Stimulated activated CD4-positive, alpha-beta T cell treated with anti-CD3 and anti-CD28 coated beads, TNF-alpha, amount 100 ng/mL, for 48 hours (primary cell): ENCODE data around the gene DSC1.
"Not testable (repeated sequence)": the region's sequence is repeated elsewhere in the genome, so short reads cannot be mapped to it uniquely, and the experiment has no call there.

Source experiments
- DNase-seq, 3 donors: peaks; one replicate each; pipeline ENCODE4 v3.0.0-alpha.2; 2020; ENCODE audit warnings: low read depth in 3 of 3

DSC1 gene

GRCh38 chr18:31171144-31171839 is 8.6 kb upstream of the DSC1 start:
- no peak for DNase-seq

- DNase-seq = no peak
These were observed 7.7 kb upstream of the DSC1 start for GRCh38 chr18:31170335-31170734.

GRCh38 chr18:31162419-31162793 is 250 bp downstream of the DSC1 start:
- DNase-seq = no peak

GRCh38 chr18:31161757-31162418 is 768 bp downstream of the DSC1 start:
- DNase-seq = no peak

GRCh38 chr18:31156821-31157763 is 5.6 kb downstream of the DSC1 start:
- no peak for DNase-seq

DNA sequence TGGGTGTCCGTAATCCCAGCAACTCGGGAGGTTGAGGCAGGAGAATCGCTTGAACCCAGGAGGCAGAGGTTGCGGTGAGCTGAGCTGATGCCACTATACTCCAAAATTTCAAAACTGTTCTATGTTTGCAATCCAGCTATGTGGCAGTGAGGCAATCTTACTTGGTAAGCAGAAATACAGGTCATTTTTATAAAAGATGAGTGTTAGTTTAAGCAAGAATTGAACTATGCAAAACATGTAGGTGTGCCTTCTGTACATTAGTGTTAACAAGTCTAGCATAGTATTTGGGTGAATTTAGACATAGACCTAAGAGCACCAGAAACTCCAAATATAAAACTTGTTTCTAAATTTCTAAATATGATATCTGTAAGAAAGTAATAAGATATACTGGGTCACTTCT is 7.2 kb downstream of the DSC1 start:
- no peak for DNase-seq

- no peak for DNase-seq
These were observed 8.5 kb downstream of the DSC1 start for GRCh38 chr18:31154181-31154580.

DNA sequence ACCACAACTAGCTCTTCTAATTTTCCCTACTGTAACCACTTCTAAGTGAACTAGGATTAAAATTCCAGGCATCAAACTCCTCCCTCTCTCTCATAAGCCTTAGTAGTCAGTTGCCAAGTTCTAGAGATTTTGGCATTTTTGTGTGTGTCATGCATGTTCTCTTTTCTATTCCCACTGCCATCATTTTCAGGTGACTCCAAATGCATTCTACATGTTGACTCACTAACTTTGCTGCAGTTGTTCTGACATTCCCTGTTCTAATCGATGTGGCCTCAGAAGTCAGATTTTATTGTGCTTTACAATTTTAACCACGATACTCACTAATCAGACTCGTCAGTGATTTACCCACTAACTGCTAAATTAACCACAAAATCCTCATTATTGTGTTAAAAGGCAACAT is 13.3 kb downstream of the DSC1 start:
- no peak for DNase-seq

- no peak for DNase-seq
These were observed 14.1 kb downstream of the DSC1 start for GRCh38 chr18:31148600-31148999.

DNA sequence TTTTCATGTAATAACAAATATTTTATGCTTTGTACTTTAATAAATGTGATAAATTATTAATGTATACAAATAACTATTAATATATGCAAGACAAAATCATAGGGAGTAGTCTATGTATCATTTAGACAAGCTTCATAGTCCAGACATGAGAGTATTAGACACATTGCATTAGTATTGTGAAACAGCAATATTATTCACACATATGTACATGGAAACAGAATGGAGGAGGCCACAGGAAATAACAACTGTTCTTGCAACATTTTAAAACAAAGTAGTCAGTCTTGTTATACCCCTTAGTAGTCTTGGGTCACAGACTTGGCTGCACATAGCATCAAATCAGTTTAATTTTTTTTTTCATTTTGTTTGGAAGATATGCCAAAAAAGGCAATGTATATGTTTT is 15.8 kb downstream of the DSC1 start:
- no peak for DNase-seq

DNA sequence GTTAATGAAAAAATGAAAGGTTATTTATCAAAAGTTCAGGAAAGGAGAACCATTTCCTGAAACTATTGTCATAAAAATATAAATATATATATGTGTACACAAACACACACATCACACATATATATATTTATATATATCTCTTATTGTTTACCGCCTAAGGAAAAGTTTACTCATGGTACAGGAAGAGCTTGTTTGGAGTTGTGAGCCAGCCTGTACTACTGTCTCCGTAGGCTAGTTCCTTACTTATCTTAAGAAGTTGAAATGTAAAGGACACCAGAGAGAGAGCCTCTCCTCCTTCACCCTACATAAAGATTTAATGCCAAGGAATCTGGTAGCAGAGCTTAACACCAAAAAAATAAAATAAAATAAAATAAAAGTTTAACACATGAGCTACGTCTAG is 19.6 kb downstream of the DSC1 start:
- DNase-seq = no peak

- DNase-seq = no peak
These were observed 23.9 kb downstream of the DSC1 start for GRCh38 chr18:31138709-31139108.

GRCh38 chr18:31134988-31135529 is 27.6 kb downstream of the DSC1 start:
- no peak for DNase-seq

GRCh38 chr18:31129398-31130115 is 33.1 kb downstream of the DSC1 start:
- no peak for DNase-seq

DNA sequence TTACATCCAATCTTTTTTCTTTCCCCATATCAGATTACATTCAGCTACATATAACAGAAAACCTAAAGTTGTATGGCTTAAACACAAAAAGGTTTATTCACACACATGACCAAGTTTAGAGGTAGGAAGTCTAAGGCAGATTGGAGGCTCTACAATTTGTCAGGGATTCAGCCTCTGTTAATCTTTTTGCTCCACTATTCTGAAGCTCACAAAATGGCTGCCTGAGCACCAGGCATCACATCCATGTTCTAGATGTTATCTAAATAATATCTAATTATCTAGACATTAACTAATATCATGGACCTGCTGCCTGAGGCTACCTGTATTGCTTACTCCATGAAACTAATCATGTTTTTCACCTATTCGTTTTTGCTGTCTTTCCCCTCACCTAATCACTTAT is 36.8 kb downstream of the DSC1 start:
- no peak for DNase-seq

DNA sequence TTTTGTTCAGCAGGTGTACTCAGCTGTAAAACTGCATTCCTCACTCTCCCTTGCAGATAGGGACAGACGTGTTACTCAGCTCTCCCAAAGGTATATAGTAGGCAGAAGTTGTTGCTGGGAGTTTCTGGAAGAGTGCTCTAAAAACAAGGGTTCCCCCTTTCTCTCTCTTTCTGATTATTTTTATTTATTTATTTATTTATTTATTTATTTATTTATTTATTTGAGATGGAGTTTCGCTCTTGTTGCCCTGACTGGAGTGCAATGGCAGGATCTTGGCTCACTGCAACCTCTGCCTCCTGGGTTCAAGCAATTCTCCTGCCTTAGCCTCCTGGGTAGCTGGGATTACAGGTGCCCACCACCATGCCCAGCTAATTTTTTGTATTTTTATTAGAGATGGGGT is 39.5 kb downstream of the DSC1 start:
- DNase-seq = not testable (repeated sequence)

DNA sequence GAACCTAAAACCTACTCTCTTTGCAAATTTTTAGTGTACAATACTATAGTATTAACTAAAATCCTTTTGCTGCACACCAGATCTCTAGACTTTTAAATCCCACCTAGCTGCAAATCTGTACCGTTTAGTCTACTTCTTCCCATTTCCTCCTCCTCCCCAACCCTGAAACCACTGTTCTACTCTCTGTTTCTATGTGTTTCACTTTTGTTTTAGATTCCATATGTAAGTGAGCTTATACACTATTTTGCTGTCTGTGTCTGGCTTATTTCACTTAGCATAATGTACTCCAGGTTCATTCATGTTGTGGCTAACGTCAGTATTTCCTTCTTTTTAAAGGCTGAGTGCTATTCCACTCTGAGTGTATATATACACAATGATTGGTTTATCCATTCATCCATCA is 42.1 kb downstream of the DSC1 start:
- no peak for DNase-seq

DNA sequence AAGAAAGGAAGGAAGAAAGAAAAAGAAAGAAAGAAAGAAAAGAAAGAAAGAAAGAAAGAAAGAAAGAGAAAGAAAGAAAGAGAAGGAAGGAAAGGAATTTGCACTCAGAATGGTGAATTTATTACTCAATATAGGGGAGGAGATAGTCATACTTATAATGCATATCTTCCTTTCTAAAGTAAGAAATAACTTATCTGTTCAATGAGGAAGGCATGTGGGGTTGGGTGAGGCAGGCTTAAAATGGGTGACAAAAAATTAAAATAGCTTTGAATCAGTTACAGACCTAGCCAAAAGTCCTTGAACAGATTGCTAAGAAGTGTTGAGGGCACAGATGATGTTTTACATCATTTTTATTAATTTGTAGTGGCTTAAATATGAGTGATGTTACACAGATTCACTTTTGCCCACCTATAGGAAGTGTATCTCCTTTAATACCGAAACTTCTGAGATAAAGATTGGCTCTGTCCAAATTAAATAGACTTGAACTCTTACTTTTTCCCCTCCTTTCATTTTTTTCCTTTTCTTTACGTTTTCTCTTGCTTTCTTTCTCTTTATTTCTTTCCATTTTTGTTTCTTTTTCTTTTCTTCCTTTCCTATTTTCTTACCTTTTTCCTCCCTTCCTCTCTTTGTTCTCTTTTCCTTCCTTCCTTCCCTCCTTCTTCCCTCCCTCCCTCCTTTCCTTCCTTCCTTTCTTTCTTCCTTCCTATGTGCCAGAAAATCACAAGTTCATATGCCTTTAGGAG is 45.6 kb downstream of the DSC1 start:
- DNase-seq = no peak

DNA sequence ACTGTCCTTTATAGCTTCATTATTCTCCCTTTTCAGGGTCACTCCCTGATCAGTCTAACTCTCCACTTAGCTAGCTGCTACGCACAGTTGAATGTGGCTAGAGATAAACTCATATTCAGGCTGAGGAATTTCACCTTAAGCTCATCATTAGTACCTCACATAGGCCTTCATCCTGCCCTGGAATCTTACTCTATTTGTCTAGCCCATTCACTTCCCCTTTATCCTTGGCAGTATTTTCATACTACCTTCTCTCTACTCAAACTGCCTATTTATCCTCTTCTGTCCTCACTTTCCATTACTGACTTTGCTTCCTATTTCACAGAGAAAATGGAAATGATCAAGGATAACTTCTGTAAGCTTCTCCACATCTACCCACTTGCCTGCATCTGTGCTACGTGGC is 49.9 kb downstream of the DSC1 start:
- DNase-seq = no peak

DNA sequence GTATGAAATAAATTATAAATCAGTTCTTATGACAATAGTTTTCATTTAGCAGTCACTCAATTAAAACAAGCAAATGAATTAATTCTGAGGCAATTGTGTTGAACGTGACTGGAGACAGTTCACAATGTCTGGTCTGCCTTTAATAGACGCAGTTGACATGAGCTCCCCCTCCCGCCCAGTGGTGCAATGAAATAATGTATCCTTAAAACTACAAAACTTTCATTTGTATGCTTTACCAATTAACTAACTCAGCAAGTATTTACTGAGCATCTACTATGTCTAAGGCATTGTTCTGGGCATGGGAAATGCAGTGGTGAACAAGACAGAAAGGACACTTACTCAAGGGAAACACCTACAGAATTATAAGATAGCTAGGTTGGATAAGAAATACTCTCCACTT is 56.9 kb downstream of the DSC1 start:
- no peak for DNase-seq

DNA sequence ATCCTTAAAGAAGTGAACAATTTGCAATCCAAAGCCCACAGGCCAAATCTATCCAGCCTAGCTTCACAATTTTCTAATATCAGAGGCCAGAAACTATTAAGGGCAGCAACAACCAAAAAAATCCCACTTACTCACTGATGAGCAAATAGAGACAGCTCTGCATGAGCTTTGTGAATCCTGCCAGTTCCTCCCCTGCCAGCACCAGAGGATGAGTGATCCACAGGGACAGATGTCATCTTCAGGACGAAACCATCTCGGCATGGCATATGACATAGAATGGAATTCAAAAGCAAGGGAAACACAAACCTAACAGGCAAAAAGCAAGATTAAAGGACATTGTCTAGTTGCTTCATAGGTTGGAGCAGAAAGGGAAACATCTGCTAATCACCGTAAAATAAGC is 58.2 kb downstream of the DSC1 start:
- no peak for DNase-seq
